NB4 (cell line): ENCODE data around the gene PEX26.

ENCODE experiments used
- CTCF ChIP-seq: IDR thresholded peaks from one replicate; pipeline ENCODE4 v1.5.1; 2012; ENCODE audit warnings: low read depth, low read length
- MYC ChIP-seq: IDR thresholded peaks from 2 replicates; pipeline ENCODE4 v1.6.1; 2011; ENCODE audit warnings: low read depth, low read length
- POLR2A ChIP-seq: IDR thresholded peaks from 2 replicates; pipeline ENCODE4 v1.6.1; 2011; ENCODE audit warnings: mild to moderate bottlenecking; ENCODE audit not compliant: insufficient read length; ENCODE audit errors: extremely low read depth
- TF ChIP-seq, protein P1 (sequence below): IDR thresholded peaks from 2 replicates; pipeline ENCODE4 v1.6.1; 2011; ENCODE audit warnings: low read depth, low read length

DNA sequence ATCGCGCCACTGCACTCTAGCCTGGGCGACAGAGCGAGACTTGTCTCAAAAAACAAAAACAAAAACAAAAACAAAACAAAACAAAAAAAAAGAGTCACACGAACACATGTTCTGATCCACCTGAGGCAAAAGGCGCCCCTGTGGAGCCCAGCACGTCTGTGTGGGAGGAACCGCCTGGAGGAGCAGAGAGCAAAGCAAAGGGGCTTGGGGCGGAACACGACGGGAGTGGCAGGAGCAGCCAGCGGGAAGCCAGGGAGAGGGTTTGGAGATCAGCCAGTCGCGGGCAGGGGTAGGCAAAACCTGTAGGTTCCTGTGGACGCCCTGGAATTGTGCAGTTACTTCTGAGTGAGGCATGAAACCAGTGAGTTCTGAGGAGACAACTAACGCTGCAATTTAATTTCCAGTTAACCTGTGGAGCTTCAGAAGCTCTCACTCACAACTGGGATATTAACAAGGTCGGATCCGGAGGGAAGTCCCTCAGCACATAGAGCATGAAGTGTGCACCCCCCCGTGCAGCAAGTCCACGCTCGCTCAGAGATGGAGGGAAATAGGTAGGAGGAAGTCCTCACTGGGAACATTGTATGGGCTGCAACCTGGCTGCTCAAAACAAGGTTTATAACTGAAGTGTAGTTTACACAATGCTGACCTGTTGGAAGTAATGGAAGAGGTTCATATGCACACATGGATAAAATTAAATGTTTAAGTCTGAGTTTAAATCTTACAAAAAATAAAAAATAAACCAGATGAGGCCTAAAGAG lies 59.0 kb downstream of the PEX26 start:
- TF ChIP-seq CTCF = no peak
- TF ChIP-seq POLR2A = no peak
- TF ChIP-seq MYC = no peak
- TF ChIP-seq, protein P1, sequence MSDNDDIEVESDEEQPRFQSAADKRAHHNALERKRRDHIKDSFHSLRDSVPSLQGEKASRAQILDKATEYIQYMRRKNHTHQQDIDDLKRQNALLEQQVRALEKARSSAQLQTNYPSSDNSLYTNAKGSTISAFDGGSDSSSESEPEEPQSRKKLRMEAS = no peak
